LNCAP (cell line): ENCODE data around the gene HORMAD2.

Experiments
- TF ChIP-seq, protein P1 (sequence below): fragments of 450-650 bp; IDR thresholded peaks from 2 replicates; pipeline ENCODE4 v1.5.1; 2017; ENCODE audit warnings: mild to moderate bottlenecking

The HORMAD2 gene

DNA sequence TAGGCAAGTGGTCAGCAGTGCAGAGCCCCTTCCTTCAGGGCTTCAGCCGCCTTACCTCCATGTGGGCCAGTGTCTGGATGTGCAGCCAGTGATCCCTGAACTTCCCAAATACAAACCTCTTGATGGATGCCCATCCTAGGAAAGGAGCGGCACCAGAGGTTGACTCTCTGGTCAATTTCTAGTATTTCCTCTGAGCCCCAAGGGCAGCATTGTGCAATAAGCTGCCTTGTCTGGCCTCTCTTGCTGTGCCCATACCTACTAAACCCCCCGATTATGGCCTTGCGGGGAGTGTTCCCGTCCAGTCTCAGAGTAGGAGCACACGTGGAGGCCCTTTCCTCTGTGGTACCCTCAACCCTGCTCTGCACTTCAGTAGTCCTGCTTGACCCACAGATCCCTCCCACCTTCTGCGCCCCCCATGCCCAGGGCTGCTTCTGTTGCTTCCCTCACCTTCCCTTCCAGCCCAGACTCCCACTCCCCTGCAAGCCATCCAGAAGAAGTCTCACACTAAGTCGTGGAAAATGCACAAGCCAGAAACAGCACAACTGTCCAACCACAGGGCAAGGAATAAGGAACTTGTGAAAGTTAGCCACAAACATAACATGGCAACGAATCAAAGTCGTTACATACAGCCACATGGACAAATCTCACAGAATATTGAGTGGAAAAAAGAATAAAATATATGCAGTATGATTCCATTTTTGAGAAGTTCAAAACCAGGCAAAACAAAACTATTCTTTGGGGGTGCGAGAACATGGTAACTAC, 39.6 kb upstream of the HORMAD2 start:
- TF ChIP-seq, protein P1, sequence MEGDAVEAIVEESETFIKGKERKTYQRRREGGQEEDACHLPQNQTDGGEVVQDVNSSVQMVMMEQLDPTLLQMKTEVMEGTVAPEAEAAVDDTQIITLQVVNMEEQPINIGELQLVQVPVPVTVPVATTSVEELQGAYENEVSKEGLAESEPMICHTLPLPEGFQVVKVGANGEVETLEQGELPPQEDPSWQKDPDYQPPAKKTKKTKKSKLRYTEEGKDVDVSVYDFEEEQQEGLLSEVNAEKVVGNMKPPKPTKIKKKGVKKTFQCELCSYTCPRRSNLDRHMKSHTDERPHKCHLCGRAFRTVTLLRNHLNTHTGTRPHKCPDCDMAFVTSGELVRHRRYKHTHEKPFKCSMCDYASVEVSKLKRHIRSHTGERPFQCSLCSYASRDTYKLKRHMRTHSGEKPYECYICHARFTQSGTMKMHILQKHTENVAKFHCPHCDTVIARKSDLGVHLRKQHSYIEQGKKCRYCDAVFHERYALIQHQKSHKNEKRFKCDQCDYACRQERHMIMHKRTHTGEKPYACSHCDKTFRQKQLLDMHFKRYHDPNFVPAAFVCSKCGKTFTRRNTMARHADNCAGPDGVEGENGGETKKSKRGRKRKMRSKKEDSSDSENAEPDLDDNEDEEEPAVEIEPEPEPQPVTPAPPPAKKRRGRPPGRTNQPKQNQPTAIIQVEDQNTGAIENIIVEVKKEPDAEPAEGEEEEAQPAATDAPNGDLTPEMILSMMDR, result no peak

DNA sequence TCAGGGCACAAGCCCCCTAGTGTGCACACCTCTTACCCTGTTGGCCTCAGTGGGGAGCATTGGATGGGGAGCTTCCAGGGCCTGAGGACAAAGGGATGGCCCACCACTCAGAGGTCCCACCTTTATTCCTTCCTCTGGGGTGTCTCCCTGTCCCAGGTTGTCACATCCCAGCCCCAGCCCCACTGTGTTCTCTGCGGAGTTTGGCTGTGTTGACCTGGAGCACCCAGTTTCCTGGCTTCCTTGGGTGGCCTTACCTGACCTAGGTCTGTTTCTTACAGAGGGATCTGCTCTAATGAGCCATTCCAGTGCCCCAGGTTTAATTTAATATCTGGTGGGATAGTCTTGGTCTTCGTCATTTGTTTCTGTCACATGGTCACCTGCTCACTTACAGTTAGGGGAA, 38.8 kb upstream of the HORMAD2 start:
- TF ChIP-seq, protein P1, result no peak

DNA sequence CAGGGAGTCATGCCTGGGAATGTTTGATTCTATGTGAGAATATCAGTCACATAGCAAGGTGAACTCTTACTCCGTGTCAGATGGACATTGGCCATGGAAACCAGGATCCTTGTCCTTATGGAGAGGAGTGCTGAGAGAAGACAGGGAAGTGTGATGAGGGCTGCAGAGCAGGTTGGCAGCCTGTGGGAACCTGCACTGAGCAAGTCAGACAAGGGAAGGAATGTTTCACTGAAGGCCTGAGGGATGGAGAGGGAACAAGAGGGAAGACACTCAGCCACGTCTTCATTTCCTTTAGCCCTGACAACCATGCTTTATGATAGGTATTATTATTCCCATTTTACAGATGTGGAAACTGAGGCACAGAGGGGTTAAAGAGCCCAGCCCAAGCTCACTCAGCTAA, 38.4 kb upstream of the HORMAD2 start:
- TF ChIP-seq, protein P1, result no peak

DNA sequence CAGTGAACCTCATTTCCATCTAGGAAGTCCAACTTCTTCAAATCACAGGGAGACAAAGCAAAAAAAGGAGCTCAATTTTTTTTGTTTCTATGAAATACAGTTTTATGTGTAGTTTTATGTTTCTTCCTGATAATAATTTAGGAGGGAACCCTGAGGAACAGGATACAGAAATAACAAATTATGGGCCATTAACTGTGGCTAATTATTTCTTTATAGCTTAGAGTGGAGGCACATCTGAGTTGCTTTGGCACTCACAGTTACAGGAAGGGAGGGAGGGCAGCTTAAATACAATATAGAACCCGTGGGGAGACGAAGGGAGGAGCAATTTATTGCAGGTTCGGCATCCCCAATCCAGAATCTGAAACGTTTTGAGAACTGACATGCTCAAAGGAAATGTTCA, 37.1 kb upstream of the HORMAD2 start:
- TF ChIP-seq, protein P1, result no peak

DNA sequence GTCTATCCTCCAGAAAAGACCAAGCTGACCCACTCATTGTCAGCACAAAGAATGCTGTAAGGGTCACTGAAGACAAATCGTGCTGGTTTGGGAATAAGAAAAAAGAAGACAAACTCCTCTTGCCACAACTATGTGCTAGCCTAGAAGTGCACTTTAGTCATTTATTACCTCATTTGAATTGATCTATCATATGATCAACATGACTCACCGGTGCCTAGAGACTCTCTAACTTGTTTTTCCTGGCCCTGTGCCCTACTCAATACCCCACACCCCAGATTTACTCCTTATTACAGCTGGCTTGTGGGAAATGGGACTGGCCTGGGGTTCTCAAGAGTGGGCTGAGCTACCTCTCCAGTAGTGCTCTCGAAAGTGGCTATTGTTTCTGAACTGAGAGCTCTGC, 35.9 kb upstream of the HORMAD2 start:
- TF ChIP-seq, protein P1, result no peak

DNA sequence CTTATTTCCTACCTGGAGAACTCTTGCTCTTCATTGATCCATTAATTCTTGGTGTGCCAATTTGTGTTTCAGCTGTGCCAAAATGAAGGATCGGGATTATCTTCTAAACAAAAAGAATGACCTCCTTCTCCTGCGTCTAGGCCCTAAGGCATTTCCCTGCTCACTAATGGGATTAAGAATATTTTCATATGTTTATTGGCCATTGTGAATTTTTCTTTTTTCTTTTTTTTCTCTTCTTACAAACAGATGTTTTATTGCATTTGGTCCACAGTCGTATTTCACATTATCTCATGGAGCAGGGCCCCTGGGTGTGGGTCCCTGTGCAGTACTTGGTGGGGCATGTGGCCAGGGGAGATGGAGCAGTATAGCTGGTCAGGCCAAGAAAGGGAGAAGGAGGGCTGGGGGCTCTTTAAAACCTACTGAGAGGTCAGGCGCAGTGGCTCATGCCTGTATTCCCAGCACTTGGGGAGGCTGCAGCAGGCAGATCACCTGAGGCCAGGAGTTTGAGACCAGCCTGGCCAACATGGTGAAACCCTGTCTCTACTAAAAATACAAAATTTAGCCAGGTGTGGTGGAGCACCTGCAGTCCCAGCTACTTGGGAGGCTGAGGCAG, 35.3 kb upstream of the HORMAD2 start:
- TF ChIP-seq, protein P1, result no peak

DNA sequence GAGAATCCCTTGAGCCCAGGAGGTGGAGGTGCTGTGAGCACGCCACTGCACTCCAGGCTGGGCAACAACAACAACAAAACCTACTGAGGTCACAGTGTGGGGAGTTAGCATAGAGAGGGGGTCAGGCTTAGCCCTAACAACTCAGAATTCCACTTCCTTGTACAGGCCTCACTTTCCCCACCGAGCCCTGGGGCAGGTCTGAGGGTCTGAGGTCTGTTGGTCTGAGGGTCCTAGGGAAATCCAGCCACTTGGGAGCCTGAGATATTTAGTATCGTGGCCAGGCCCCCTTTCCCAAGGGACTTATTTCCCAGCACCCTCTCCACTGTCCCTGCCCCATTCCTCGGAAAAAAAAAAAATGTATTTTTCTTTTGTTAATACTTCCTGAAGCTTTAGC, 34.8 kb upstream of the HORMAD2 start:
- TF ChIP-seq, protein P1, result no peak
